Lower leg skin (tissue), 3 donors: Measurements from ENCODE around the gene CDC42EP5.

ENCODE experiments used
- POLR2A ChIP-seq, 2 donors: fragments of 450-650 bp; IDR thresholded peaks; one replicate each; pipeline ENCODE4 v1.6.1; 2016 to 2017; ENCODE audit warnings: antibody characterized with exemption in 2 of 2, mild to moderate bottlenecking in 1 of 2, moderate library complexity in 1 of 2
- TF ChIP-seq, protein P1 (sequence below), 3 donors: fragments of 450-650 bp; IDR thresholded peaks; one replicate each; pipeline ENCODE4 v1.5.1; 2016; ENCODE audit warnings: antibody characterized with exemption in 3 of 3, mild to moderate bottlenecking in 3 of 3, moderate library complexity in 2 of 3

- TF ChIP-seq, protein P1, sequence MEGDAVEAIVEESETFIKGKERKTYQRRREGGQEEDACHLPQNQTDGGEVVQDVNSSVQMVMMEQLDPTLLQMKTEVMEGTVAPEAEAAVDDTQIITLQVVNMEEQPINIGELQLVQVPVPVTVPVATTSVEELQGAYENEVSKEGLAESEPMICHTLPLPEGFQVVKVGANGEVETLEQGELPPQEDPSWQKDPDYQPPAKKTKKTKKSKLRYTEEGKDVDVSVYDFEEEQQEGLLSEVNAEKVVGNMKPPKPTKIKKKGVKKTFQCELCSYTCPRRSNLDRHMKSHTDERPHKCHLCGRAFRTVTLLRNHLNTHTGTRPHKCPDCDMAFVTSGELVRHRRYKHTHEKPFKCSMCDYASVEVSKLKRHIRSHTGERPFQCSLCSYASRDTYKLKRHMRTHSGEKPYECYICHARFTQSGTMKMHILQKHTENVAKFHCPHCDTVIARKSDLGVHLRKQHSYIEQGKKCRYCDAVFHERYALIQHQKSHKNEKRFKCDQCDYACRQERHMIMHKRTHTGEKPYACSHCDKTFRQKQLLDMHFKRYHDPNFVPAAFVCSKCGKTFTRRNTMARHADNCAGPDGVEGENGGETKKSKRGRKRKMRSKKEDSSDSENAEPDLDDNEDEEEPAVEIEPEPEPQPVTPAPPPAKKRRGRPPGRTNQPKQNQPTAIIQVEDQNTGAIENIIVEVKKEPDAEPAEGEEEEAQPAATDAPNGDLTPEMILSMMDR (IDR thresholded peaks at IDR 0.05), result no peak
- TF ChIP-seq POLR2A (IDR thresholded peaks at IDR 0.05), result no peak
Observed at GRCh38 chr19:54428323-54429175, 44.5 kb downstream of the CDC42EP5 start.
